AG10803 (cell line): ENCODE results near the gene DLGAP1.

ENCODE experiments used
- DNase-seq: peaks from one replicate; pipeline ENCODE4 v3.0.0; 2010; ENCODE audit warnings: low read depth
- H3K4me3 ChIP-seq: 2 replicates; pipeline ENCODE4 v1.5.1; 2011; ENCODE audit warnings: mild to moderate bottlenecking, low read length, control low read depth
- TF ChIP-seq, protein P1 (sequence below): conservative IDR thresholded peaks from 2 replicates; pipeline ENCODE4 v1.5.1; 2011; ENCODE audit warnings: mild to moderate bottlenecking, low read length, control low read depth, inconsistent platforms

The DLGAP1 gene

GRCh38 chr18:4102901-4103300, 352.2 kb downstream of the DLGAP1 start:
- H3K4me3 ChIP-seq, result no peak overlapping the region
- TF ChIP-seq, protein P1, sequence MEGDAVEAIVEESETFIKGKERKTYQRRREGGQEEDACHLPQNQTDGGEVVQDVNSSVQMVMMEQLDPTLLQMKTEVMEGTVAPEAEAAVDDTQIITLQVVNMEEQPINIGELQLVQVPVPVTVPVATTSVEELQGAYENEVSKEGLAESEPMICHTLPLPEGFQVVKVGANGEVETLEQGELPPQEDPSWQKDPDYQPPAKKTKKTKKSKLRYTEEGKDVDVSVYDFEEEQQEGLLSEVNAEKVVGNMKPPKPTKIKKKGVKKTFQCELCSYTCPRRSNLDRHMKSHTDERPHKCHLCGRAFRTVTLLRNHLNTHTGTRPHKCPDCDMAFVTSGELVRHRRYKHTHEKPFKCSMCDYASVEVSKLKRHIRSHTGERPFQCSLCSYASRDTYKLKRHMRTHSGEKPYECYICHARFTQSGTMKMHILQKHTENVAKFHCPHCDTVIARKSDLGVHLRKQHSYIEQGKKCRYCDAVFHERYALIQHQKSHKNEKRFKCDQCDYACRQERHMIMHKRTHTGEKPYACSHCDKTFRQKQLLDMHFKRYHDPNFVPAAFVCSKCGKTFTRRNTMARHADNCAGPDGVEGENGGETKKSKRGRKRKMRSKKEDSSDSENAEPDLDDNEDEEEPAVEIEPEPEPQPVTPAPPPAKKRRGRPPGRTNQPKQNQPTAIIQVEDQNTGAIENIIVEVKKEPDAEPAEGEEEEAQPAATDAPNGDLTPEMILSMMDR, result no peak

GRCh38 chr18:4101009-4101408, 354.1 kb downstream of the DLGAP1 start:
- TF ChIP-seq, protein P1, result no peak
- H3K4me3 ChIP-seq, result no peak overlapping the region
- no peak for DNase-seq

More at GRCh38 chr18:4102901-4103300, 352.2 kb downstream of the DLGAP1 start:
- DNase-seq, result no peak

GRCh38 chr18:4096486-4096885, 358.6 kb downstream of the DLGAP1 start:
- peak; percentile 1 for DNase-seq
- TF ChIP-seq, protein P1, result no peak
- H3K4me3 ChIP-seq, result no peak overlapping the region

- H3K4me3 ChIP-seq, result no peak overlapping the region
- DNase-seq, result no peak
- TF ChIP-seq, protein P1, result no peak
Observed at GRCh38 chr18:4093676-4094075, 361.4 kb downstream of the DLGAP1 start.

DNA sequence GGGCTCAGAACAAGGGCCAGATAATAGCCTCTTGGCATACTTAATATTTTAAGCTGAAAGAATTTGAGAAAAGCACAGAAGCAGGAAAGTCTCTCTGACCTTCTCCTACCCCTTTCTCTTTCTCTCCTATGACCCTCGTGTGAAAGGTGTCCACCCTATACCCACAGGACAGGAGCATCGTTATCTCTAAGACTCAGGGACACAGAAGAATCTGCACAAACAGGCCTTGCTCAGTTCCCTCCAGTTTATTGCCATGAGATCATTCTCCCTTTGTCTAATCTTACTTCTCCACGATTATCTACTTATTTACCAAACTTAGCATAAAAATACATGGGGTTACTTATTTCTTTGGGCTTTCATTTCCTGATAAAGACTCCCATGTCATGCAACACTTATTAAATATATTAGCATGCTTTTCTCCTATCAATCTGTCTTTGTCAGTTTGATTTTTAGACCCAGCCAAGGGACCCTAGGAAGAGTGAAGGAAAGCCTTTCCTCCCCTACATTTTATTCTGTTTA, 370.7 kb downstream of the DLGAP1 start:
- TF ChIP-seq, protein P1, result no peak
- DNase-seq, result no peak

DNA sequence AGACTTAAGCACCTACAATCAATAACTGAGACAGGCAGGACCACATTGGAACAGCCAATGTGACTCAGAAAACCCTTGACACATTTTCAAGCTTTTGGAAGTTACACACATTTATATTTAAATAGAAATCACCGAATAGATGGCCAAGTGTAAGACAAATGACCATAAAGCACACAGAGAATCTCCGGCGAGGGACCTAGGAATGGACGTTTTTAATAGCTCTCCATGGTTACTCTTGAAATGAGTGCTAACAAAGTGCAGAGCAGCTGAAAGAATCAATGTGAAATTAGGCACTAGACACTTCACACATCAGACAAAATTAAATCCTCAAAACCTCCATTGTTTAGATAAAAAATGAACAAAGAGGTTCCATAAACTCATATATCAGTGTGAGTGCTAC, 376.9 kb downstream of the DLGAP1 start:
- DNase-seq, result no peak
- no peak overlapping the region for H3K4me3 ChIP-seq
- TF ChIP-seq, protein P1, result no peak

More for the DNA sequence above, 370.7 kb downstream of the DLGAP1 start:
- H3K4me3 ChIP-seq, result no peak overlapping the region

GRCh38 chr18:4077721-4078120, 377.4 kb downstream of the DLGAP1 start:
- no peak for DNase-seq
- TF ChIP-seq, protein P1, result no peak

More at GRCh38 chr18:4077721-4078120, 377.4 kb downstream of the DLGAP1 start:
- no peak overlapping the region for H3K4me3 ChIP-seq
